Omental fat pad (tissue), 4 donors: ENCODE results near the gene MUC5AC. TPM values are rescaled to one million over a fixed set of nuclear protein-coding genes. Genes with fewer than 3 reads are reported as not detected.
"Not testable (repeated sequence)": the region's sequence is repeated elsewhere in the genome, so short reads cannot be mapped to it uniquely, and the experiment has no call there.

Experiments used
- ATAC-seq: fragments of 150-250 bp; one replicate; pipeline ENCODE4 v1.9.1; 2016; ENCODE audit warnings: mild to moderate bottlenecking, moderate library complexity; ENCODE audit not compliant: low FRiP score
- DNase-seq: peaks from one replicate; pipeline ENCODE4 v3.0.0-alpha.2; 2019; ENCODE audit warnings: low spot score
- CTCF ChIP-seq, 3 donors: fragments of 450-650 bp; IDR thresholded peaks; one replicate each; pipeline ENCODE4 v1.5.1; 2016 to 2017; ENCODE audit warnings: antibody characterized with exemption in 3 of 3, mild to moderate bottlenecking in 3 of 3, moderate library complexity in 2 of 3
- total RNA-seq, 4 donors: library from RNA; depleted of rRNA; stranded (reverse); fragments of >200 nt; gene quantifications; one replicate each; pipeline ENCODE4 v1.1.0, GENCODE V29; 2016

MUC5AC gene
- total RNA-seq, 4 donors from 2014 or later = not detected

- no peak for ATAC-seq
- TF ChIP-seq CTCF (IDR thresholded peaks at IDR 0.05) = no peak
- DNase-seq = no peak
Observed at GRCh38 chr11:1155274-1155693, 2.5 kb upstream of the MUC5AC start.

GRCh38 chr11:1156506-1157340, 1.0 kb upstream of the MUC5AC start:
- TF ChIP-seq CTCF (IDR thresholded peaks at IDR 0.05) = no peak
- DNase-seq (no peak), ATAC-seq (no peak)

GRCh38 chr11:1157341-1157644, 460 bp upstream of the MUC5AC start:
- no peak for DNase-seq
- no peak for ATAC-seq
- no peak for TF ChIP-seq CTCF (IDR thresholded peaks at IDR 0.05)

GRCh38 chr11:1158681-1159487, 1.1 kb downstream of the MUC5AC start:
- no peak for ATAC-seq
- no peak for TF ChIP-seq CTCF (IDR thresholded peaks at IDR 0.05)
- DNase-seq = no peak

GRCh38 chr11:1159488-1160220, 1.9 kb downstream of the MUC5AC start:
- not testable (repeated sequence) for ATAC-seq, DNase-seq

GRCh38 chr11:1160231-1161101, 2.7 kb downstream of the MUC5AC start:
- TF ChIP-seq CTCF (IDR thresholded peaks at IDR 0.05) = no peak
- DNase-seq (no peak), ATAC-seq (no peak)
